GM19035 (cell line): ENCODE measurements around the gene DIP2C.
"Not testable (repeated sequence)": the region's sequence is repeated elsewhere in the genome, so short reads cannot be mapped to it uniquely, and the experiment has no call there.

Experiments used
- ATAC-seq: cut with Tn5 transposase; IDR thresholded peaks from one replicate; pipeline ENCODE4 v1.9.1; 2021; ENCODE audit not compliant: unreplicated experiment

The DIP2C gene

DNA sequence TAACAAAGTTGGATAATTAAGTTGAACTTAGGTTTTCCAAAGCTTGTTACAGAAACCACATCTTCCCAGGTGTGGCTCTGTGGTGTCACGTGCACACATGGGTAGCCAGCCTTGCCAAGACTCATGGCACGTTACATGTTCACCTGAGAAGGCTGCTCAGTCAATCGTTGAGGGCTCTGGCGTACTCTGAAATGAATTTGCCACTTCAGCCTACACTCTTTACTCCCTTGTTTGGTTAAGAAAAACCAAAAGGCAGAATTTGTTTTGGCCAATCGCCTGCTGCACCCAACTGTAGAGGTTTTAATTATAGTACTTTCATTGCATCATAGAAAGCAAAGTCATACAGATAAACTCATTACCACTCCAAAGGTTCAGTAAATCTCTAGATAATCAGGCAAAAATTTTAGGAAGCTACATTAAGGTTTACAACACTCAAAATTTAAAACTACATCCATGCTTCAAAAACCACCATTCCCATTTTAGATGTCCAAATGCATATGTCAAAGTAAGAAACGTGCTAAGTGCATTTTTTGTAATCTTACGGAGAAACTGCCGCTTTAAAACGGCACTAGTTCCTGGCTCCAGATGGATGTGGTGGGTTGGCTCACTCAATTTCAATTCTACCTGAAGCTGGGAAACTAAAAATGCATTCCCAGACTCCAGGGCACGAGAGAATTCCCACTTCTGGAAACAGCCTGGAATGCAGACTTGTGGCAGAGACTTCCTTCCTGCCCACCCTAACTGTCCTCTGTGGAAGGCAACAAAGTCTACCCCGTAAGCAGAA lies 88.4 kb downstream of the DIP2C start:
- no peak for ATAC-seq

DNA sequence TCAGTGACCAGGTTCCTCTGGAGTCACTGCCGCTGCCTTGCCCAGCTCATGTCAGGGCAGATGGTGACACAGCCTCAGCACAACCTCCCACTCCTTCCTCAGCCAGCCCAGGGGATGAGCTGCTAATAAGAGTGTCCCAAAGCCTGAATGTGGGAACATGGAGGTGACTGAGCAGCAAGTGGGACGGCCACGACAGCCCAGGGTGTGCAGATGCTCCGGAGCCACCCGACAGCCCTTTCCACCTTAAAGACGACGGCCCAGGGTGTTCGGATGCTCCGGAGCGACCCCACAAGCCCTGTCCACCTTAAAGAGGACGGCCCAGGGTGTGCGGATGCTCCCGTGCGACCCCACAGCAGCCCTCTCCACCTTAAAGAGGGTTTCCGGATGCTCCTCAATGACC lies 89.2 kb downstream of the DIP2C start:
- ATAC-seq = no peak

DNA sequence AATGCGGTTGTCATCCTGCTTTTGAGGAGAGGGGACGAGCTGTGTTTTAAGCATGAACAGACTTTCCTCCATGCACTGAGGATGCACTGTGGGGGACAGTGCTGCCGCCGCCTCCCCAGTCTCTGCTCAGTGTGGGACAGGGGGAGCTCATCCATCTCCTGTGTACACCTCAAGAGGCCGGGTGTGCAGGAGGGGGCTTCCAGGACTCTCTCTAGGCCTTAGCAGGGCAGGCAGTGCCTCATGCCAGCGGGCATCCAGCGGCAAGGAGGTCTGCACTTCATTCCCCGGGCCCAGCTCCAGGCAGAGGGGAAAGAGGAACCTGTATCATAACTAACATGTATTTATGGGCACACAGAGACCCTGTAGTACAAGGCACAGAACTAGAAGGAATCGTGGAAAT lies 89.7 kb downstream of the DIP2C start:
- ATAC-seq = no peak

DNA sequence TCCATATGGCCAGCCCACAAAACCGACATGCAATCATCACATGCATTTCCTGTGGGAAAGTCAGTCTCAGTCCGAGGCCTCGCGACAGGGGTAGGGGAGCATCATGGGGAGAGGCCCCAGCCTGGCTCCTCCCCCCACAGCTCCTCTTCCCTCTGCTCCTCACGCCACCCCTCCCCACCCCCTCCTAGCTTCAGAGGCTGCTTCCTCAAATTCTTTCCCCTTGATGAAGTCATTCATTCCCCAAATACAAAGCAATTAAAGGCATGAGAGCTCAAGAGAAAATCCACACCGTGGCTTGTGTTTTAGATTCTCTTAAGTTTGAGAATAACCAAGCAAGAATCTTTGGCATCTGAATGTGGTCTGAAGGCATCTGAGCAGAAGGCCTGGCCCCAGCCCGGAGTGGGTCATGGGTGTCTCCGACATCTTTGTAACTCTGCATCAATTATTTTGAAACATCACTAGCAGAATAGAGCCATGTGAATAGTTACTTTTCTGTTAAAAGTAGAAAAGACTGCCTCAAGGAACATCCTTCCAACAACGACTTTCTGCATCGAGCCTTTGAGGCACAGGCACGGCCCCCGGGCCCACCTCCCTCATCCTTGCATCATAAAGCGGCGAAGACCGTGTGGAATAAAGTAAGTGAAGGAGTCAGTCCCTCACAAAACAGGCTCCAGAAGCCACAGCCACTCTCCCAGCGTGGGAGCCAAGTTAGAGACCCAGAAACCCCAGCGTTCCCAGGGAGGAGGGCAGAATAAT lies 90.9 kb downstream of the DIP2C start:
- no peak for ATAC-seq

DNA sequence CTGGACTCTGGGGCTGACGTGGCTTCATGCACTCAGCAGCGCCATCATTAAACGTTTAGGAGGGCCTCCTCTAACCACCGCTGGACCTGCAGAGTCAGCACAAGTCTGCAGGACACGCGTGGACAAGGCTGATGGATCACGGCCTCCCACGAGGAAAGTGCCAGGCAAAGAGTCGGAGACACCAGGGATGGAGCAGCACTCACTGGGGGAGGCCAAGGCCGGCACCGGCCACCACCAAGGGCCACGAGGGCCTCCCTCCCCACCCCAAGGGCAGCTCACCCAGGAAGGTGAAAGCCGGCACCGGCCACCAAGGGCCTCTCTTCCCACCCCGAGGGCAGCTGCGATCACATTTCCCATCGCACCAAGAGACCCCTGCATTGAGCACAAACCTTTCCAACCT lies 91.5 kb downstream of the DIP2C start:
- ATAC-seq = no peak

DNA sequence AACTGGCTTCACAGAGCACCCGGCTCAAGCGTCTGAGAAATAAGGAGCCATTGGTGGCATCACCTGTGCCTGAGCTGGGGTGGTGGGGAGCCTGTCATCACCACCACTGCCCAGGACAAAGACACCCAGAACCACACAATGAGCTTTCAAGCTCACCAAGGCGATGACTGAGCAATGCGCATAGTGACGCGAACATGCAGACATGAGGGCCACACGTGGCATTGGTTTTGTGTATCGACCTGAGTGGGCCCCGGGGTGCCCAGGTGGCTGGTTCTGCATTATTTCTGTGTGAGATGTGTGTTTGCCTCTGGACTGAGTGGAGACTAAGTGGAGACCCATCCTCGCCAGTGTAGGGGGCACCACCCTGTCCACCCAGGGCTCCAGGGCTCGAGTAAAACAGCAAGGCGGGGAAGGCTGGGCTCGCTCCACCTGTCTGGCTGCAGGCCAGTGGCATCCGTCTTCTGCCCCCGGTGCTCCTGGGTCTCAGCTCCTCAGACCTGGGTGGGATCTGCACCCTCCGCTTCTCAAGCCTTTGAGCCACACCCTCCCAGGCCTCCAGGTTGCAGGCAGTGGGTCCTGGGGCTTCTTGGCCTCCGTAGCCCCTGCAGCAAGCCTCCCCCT lies 92.6 kb downstream of the DIP2C start:
- ATAC-seq = no peak

DNA sequence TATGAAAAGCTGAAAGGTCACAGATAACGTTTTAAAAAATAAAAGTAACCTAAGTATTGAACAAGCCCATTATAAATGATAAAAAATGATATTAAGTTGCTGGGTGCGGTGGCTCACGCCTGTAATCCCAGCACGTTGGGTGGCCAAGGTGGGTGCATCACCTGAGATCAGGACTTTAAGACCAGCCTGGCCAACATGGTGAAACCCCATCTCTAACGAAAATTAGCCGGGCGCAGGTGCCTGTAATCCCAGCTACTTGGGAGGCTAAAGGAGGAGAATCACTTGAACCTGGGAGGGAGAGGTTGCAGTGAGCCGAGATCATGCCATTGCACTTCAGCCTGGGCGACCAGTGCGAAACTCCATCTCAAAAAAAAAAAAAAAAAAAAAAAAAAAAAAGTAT lies 93.3 kb downstream of the DIP2C start:
- not testable (repeated sequence) for ATAC-seq

DNA sequence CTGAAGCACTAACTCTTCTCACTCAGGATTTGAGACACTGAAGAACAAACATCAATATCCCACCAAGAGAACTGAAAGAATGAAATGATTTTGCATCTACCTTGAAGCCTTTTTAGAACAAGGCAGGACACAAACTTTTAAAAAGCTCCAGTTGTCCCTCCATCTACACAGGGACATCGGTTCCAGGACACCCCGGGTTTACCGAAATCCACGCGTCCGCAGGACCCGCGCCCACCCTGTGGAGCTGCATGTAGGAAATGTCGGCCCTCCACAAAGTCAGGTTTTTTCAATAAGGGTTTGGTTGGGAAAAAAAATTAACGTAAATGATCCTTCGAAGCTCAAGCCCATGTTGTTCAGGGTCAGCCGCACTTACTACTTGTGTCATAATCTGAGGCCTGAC lies 94.0 kb downstream of the DIP2C start:
- no peak for ATAC-seq

DNA sequence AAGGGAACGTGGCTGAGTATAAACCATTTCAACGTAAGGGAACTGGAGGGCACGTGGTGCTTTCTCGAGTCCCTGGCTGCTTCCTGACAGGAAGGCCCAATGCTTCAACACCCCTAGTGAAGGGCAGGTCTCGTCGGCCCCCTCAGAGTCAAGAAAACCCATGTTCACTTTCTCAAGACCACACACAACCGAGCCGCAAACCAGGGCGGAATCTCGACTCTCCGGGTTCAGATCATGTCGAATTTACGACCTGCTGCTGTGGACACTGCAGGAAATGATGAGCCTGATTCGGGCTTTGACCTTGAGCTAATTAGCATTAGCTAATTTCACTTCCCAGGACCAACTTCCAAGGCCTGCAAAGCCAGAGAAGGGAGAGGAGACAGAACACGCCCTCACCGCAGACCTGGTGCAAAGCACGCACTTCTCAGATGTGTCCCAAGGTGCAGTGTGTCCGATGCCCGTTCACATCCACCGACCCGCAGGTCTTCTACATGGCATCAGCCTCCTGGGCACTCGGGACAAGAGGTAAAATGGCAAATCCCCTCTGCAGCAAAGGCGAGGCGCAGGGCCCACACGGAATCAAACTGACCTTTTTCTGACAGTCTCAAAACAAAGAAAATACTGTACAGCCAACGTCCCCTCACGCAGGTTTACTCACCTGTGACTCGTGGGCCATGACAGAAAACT lies 94.7 kb downstream of the DIP2C start:
- no peak for ATAC-seq

DNA sequence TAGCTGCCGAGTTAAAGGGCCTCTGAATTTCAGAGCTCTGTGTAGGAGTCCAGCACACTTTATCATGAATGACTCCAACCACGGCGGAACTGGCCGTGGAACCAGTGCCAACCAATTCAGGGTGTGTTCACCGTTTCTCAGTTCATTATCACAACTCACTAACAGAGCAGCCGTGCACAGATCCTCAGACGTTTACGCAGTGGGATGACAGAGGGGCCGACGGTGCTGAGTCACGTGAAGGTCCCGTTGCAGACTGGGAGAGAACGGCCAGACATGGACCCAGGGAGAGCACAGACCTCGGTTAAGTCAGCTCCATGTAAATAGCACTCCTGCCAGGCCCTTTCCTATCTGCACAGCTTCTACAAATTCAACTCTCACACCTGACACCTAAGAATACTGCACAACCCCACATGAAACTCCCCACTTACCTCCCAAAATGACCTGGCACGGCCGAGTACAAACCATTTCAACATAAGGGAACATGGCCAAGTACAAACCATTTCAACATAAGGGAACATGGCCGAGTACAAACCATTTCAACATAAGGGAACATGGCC lies 95.5 kb downstream of the DIP2C start:
- no peak for ATAC-seq

DNA sequence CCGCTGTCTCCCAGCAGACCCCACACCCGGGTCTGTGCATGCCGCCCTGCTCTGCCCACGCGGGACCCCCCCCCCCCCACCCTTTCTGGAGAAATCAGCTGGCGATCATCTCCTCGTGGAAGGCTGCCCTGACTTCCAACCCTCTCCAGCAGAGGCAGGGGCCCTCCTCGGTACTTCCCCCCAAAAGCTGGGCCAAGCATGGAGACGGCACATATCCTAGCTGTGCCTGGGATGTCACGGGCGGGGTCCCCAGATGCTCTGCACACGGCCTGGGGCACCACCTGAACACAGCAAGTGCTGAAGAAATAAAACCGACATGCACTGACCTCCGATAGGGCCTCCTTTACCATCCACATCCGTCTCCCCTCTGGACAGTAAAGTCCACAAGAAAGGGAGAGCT lies 96.0 kb downstream of the DIP2C start:
- ATAC-seq = no peak

DNA sequence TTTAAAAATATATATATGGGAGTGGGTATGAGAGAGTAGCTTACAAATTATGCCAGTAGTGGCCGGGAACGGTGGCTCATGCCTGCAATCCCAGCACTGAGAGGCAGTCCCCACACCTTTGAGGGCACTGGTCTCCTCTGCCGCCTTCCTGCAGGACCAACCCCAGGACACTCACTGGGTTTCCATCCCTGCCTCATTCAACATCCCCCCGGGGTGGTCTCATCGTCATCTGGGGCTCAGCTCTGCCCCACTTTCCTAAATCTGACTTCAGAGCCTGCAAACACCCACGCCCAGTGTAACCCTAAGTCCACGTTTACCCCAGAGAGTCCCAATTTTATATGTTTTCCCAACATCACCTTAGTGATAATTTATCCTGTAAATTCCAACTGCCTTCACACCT lies 96.5 kb downstream of the DIP2C start:
- no peak for ATAC-seq

DNA sequence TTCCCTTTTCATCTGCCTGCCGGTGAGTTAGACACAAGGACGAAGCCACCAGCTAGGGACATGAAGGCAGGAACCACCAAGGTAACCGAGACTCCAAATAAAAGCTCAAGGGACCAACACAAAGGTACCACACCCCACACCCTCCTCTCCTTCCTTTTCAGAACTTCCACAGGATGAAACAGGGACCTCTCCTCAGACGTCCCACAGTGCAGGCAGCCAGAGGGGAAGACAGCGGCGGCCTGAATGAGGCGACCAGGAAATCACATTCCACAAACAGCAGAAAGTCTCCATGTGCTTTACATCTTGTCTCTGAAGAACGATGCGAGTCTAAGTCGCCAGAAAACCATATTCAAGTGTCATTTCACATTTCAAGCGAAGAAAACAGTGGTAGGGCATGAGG lies 97.8 kb downstream of the DIP2C start:
- ATAC-seq = no peak

DNA sequence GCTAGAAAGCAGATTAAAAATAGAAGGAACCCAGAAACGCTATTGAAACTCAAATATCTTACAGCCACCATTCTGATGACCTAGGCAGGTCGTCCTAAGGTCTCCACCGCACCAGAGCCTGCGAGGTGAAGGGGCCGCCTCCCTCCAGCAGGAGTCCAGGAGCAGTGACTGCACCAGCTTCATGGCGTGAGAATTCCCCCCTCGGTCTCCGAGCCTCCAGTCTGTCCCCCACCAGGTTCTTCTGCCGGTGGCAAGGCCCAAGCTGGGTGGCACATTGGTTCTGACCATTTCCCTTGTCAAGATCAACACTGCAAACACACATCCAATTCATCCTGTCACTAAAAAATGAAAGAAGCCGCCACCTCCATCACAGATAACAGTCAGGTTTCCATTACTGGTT lies 98.7 kb downstream of the DIP2C start:
- ATAC-seq = no peak

DNA sequence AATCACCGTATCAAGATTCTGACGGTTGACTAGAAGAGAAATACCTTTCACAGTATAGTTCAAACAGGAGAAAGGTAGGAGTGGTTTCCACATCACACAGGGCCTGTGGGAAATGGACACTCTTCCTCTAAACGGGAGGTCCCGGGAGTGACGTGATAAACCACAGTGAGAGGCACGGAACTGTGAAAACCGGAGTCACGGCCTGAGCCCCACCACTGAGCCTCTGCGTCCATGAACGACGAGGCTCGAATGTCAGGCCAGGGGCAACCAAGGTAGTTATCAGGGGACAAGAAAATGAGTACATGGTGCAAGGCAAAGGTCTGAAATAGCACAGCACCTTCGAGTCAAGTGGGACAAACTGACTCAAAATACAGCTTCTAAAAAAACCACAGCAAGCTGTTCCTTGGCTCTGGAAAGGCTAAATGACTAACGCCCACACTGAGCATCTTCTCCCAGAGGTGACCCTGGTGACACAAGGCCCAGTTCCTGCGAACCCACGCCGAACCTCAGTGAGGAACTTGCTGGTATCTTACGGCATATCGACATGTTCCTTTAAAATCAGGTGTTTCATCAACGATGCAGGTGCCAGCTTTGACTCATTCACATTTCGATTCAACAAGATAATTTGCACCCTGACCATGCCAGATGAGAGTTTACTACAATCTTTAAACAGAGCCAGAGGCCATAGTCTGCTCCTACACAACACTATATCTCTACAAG lies 99.3 kb downstream of the DIP2C start:
- no peak for ATAC-seq

DNA sequence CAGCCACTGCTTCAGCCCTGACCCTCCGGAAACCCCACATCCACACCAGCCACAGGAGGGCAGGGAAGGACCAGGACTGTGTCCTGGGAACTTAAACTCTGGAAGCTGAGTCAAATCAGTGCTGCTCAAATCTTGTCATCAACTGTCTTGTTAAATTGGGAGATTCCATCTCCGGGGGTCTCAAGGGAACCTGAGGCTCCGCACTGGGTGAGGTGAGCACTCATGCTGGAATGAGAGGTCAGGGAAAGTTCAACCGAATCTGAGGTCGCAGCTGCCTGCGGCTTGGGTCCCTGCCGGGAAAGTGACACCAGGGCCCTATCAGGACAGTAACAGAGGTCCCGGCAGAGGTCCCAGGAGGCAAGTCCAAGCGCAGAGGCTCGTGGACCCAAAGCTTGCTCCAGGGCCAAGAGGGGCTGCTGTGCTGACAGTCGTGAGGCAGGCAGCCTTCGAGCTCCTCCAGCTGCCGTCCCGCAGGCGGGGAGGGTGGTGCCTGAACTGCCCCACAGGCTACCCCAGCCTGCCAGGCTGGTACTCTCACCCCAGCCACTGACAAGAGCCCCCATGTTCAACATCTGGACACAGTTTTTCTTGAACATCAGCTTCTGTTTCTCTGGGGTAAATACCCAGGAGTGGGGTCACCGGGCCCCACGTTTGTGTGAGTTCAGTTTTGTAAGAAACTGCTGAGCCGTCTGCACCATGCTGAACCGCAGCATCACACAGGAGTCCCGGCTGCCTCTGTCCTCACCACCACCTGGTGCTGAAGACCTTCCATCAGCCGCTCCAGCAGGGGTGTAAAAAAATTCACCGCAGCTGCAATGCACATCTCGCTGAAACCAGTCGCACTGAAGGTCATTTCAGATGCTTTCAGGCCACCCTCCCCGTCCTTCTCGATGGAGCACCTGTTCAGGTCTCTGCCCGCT lies 101.0 kb downstream of the DIP2C start:
- no peak for ATAC-seq

DNA sequence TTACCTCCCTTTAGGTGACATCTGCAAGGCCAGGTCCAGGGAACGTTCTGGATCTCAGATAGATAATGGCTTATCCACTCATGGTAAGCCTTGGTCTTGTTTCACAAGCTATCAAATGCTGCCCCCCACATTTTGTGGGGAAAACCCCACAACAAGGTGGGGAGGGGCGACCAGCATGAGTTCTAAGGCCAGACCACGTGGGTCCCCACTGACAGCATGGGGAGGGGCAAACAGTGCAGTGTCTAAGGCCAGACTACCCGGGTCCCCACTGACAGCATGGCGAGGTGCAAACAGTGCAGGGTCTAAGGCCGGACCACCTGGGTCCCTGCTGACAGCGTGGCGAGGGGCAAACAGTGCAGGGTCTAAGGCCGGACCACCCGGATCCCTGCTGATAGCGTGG lies 102.8 kb downstream of the DIP2C start:
- no peak for ATAC-seq

DNA sequence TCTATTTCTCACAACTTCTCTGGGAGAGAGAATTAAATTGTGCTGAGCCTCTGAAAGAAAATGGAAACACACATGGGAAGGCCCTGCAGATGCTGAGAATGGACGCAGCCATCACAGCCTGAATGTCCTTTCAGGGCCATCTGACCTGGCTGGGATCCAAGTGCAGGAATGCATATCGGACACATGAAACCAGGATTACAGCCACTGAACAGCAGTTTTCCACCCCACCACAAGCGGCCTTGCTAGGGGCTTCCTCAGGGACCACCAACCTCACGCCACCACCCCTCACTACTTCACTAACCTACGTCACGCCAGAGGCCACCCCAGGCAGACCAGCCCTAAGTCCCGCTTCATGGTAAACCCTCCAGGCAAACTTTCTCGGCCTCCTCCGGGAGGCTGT lies 103.3 kb downstream of the DIP2C start:
- no peak for ATAC-seq

DNA sequence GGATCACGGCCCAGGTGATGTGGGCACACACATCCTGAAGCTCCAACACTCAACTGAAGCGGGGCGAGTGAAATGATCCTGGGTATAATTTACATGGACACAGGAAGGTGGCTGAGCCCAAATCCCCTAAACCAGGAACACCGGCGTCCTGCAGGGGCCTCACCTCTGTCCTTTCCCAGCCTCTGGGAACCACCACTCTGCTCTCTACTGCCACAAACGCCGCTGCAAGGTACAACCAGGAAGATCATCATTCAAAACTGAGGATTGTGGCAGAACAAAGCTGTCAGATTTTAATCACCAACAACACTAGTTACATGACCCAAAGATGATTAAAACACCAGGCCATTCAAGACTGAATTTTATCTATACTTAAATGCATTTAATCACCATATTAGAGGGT lies 104.0 kb downstream of the DIP2C start:
- ATAC-seq = no peak
